ENCODE results near the gene MYO3B. TPM values are rescaled to one million over a fixed set of nuclear protein-coding genes. Genes with fewer than 3 reads are reported as not detected.

MYO3B gene
- total and polyA plus RNA-seq, 2 of the 8 experiments (the other 6 are each of a cell fraction or from before 2014, with no cell fraction given) = 0.17 to 0.19 TPM

DNA sequence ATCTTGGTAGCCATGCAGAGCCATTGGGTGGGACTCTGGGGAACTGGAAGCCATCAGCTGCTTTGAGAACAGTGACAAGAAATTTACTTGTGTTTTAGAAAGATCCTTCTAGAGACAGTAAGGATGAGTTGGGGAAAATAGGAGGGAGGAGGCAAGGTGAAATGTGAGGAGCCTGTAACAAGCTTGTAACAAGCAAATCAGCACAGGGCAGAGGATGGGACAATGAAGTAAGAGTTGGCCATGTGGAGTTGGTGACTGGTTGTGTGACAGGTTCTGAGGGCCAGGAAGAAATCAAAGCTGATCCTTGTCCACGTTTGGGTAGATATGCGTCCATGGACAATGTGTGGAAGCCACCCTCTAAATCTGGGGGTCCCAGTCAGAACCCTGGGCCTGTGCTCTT lies 84.4 kb downstream of the MYO3B start:
- no peaks in the 10 kb centered on the region for H3K27me3 ChIP-seq (replicated peaks in 1 of 4; ENCODE audit: control insufficient read depth in 3 of 4, extremely low read depth in 1 of 4, insufficient read depth in 3 of 4, low read length in 3 of 4)
- no peaks in the 10 kb centered on the region for H4K20me1 ChIP-seq (replicated peaks in 1 of 2; ENCODE audit: control insufficient read depth in 1 of 2, insufficient read depth in 2 of 2, low read length in 2 of 2)
- no peak overlapping the region for H3K9ac ChIP-seq (replicated peaks in 1 of 4; ENCODE audit: extremely low read depth in 1 of 4, low read depth in 3 of 4, low read length in 3 of 4)
- H2BK15ac ChIP-seq (ENCODE audit: low read length) = no peak overlapping the region
- no peak for TF ChIP-seq TAF7 (optimal IDR thresholded peaks at IDR 0.05; ENCODE audit: borderline replicate concordance, low read depth, low read length)
- ChIA-PET POLR2A (ENCODE audit: partially characterized antibody) (no interaction called here), CTCF (ENCODE audit: partially characterized antibody) (no interaction called here)
- no peak overlapping the region for H2BK12ac ChIP-seq (ENCODE audit: low read depth, low read length)
- H3K23me2 ChIP-seq (ENCODE audit: low read depth, low read length) = no peaks in the 10 kb centered on the region
- H3K56ac ChIP-seq (replicated peaks; ENCODE audit: insufficient read length, low read depth, low read length) = no peak overlapping the region
- no peak overlapping the region for H4K91ac ChIP-seq (replicated peaks; ENCODE audit: insufficient read length, low read length)
- peaks cover 0 to 3% of the 10 kb centered on the region in 2 experiments; a peak in 1 of 4 replicates for H3K9me3 ChIP-seq (ENCODE audit: insufficient read depth in 2 of 2, low read depth in 1 of 2, low read length in 1 of 2)
- no peak overlapping the region for H3K4me2 ChIP-seq (ENCODE audit: insufficient read depth in 1 of 2, low read depth in 2 of 2, low read length in 2 of 2)
- no peaks in the 10 kb centered on the region for H3K79me2 ChIP-seq (ENCODE audit: control insufficient read depth in 1 of 2, insufficient read depth in 2 of 2, low read length in 2 of 2)
- no peaks in the 10 kb centered on the region; a peak in 1 of 8 replicates for H3K36me3 ChIP-seq (ENCODE audit: control insufficient read depth in 2 of 4, insufficient read depth in 4 of 4, low read length in 3 of 4)
- H3K4ac ChIP-seq (replicated peaks; ENCODE audit: insufficient read length, low read depth, low read length) = no peak overlapping the region
- DNase-seq (ENCODE audit: low read depth in 1 of 2, low spot score in 2 of 2) (no peak), FAIRE-seq (no peak)
- H3K79me1 ChIP-seq (ENCODE audit: low read depth, low read length) = no peaks in the 10 kb centered on the region
- H3K27ac ChIP-seq (ENCODE audit: low read depth, low read length) = no peak overlapping the region
- H3K4me3 ChIP-seq (ENCODE audit: extremely low read depth in 1 of 4, insufficient read depth in 2 of 4, low read depth in 3 of 4, low read length in 4 of 4) = no peak overlapping the region
- H3K18ac ChIP-seq (ENCODE audit: extremely low read depth, low read length) = no peak overlapping the region
- no peak overlapping the region for H2BK120ac ChIP-seq (replicated peaks; ENCODE audit: low read depth, low read length)
- H4K5ac ChIP-seq (ENCODE audit: insufficient read length, low read depth, low read length) = no peak overlapping the region
- WGBS, 2 experiments (ENCODE audit: extremely low coverage in 1 of 2, insufficient coverage in 1 of 2, insufficient read length in 1 of 2, insufficient replicate concordance in 2 of 2, low coverage in 1 of 2, low lambda C conversion rate in 2 of 2, missing lambda C conversion rate in 1 of 2) = 97% methylated on average over 2 of the region's 2 CpGs; no CpG with 5 or more reads in 1 of the 2 experiments
- no peak overlapping the region for H3K23ac ChIP-seq (ENCODE audit: insufficient read length)
- H4K8ac ChIP-seq (ENCODE audit: extremely low read depth, insufficient read depth, low read length) = no peak overlapping the region
- no peak overlapping the region for H2BK5ac ChIP-seq (ENCODE audit: low read depth, low read length)
- no peak overlapping the region for H2AK5ac ChIP-seq (ENCODE audit: low read depth, low read length)
- no peak overlapping the region for H2AFZ ChIP-seq (ENCODE audit: low read length)
- no peak overlapping the region for H2BK20ac ChIP-seq (ENCODE audit: low read length)
- no peak overlapping the region for H3K14ac ChIP-seq (ENCODE audit: insufficient read length)
- no peaks in the 10 kb centered on the region for H3K4me1 ChIP-seq (replicated peaks in 1 of 4; ENCODE audit: control insufficient read depth in 3 of 4, insufficient read depth in 4 of 4, low read length in 3 of 4)
